Stimulated activated CD4-positive, alpha-beta T cell treated with anti-CD3 and anti-CD28 coated beads, TNF-alpha, amount 100 ng/mL, for 48 hours (primary cell): Measurements from ENCODE around the gene MAN1A2.
"Not testable (repeated sequence)": the region's sequence is repeated elsewhere in the genome, so short reads cannot be mapped to it uniquely, and the experiment has no call there.

Source experiments
- DNase-seq, 3 donors: peaks; one replicate each; pipeline ENCODE4 v3.0.0-alpha.2; 2020; ENCODE audit warnings: low read depth in 3 of 3

Gene MAN1A2

GRCh38 chr1:117367046-117368025 is at the start of gene MAN1A2:
Gene MAN1A2 (plus strand): TSS chr1:117367449. CDS start chr1:117368184, 735 bp downstream.
- peak; percentile 38 to 62 (median 43) for DNase-seq

- DNase-seq: no peak
Observed at GRCh38 chr1:117318011-117318410, 49.2 kb upstream of the MAN1A2 start.

- DNase-seq: no peak
Observed at GRCh38 chr1:117318426-117318825, 48.8 kb upstream of the MAN1A2 start.

GRCh38 chr1:117320515-117320914 is 46.7 kb upstream of the MAN1A2 start:
- no peak for DNase-seq

GRCh38 chr1:117321680-117322609 is 45.3 kb upstream of the MAN1A2 start:
- no peak for DNase-seq

GRCh38 chr1:117324357-117324756 is 42.9 kb upstream of the MAN1A2 start:
- no peak for DNase-seq

- DNase-seq: not testable (repeated sequence)
Observed at GRCh38 chr1:117326035-117326434, 41.2 kb upstream of the MAN1A2 start.

GRCh38 chr1:117327011-117327410 is 40.2 kb upstream of the MAN1A2 start:
- DNase-seq: no peak

- DNase-seq: no peak
Observed at GRCh38 chr1:117335376-117336086, 31.7 kb upstream of the MAN1A2 start.

- DNase-seq: no peak
Observed at GRCh38 chr1:117336088-117336817, 31.0 kb upstream of the MAN1A2 start.

GRCh38 chr1:117339866-117340700 is 27.2 kb upstream of the MAN1A2 start:
- no peak for DNase-seq

- no peak for DNase-seq
Observed at GRCh38 chr1:117341123-117341522, 26.1 kb upstream of the MAN1A2 start.

GRCh38 chr1:117342397-117342796 is 24.9 kb upstream of the MAN1A2 start:
- DNase-seq: no peak

- no peak for DNase-seq
Observed at GRCh38 chr1:117346206-117346928, 20.9 kb upstream of the MAN1A2 start.

- DNase-seq: no peak
Observed at GRCh38 chr1:117347907-117348306, 19.3 kb upstream of the MAN1A2 start.

- DNase-seq: not testable (repeated sequence)
Observed at GRCh38 chr1:117352695-117353094, 14.6 kb upstream of the MAN1A2 start.

GRCh38 chr1:117357833-117358603 is 9.2 kb upstream of the MAN1A2 start:
- DNase-seq: not testable (repeated sequence)

GRCh38 chr1:117358604-117358887 is 8.7 kb upstream of the MAN1A2 start:
- not testable (repeated sequence) for DNase-seq
